Fibroblast of mammary gland (primary cell): ENCODE results near the gene ACKR2.

Source experiments
- DNase-seq: peaks from one replicate; pipeline ENCODE4 v3.0.0-alpha.2; 2010; ENCODE audit warnings: low read depth
- H3K4me3 ChIP-seq: 2 replicates; pipeline ENCODE4 v1.5.1; 2011; ENCODE audit warnings: low read depth, mild to moderate bottlenecking, low read length, moderate library complexity; ENCODE audit not compliant: control insufficient read depth
- CTCF ChIP-seq: conservative IDR thresholded peaks from 2 replicates; pipeline ENCODE4 v1.5.1; 2011; ENCODE audit warnings: low read depth, low read length, inconsistent platforms; ENCODE audit not compliant: control insufficient read depth, insufficient read depth

The ACKR2 gene

GRCh38 chr3:42884324-42884723 is 75.1 kb downstream of the ACKR2 start:
- DNase-seq: no peak
- TF ChIP-seq CTCF: no peak

DNA sequence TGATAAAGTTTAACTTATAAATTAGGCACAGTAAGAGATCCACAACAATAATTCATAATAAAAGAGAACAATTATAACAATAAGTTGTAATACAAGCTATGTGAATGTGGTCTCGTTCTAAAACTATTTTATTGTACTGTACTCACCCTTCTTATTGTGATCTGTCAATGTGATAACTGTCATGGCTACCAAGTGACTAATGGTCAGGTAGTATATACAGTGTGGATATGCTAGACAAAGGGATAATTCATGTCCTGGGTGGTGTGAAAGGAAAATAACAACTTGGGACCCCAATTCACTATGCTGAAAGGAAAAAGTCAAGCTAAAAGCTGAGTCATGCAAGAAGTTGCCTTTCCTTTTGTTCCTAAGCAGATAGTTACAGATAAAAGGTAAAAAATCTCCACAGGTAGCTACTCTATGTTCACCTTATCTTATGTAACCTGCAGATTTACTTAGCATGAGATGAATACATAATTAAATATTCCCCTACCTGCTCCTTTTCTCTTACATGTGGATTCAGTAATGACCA is 77.1 kb downstream of the ACKR2 start:
- TF ChIP-seq CTCF: no peak
- DNase-seq: no peak
- H3K4me3 ChIP-seq: no peak overlapping the region

More at GRCh38 chr3:42884324-42884723, 75.1 kb downstream of the ACKR2 start:
- H3K4me3 ChIP-seq: no peak overlapping the region

DNA sequence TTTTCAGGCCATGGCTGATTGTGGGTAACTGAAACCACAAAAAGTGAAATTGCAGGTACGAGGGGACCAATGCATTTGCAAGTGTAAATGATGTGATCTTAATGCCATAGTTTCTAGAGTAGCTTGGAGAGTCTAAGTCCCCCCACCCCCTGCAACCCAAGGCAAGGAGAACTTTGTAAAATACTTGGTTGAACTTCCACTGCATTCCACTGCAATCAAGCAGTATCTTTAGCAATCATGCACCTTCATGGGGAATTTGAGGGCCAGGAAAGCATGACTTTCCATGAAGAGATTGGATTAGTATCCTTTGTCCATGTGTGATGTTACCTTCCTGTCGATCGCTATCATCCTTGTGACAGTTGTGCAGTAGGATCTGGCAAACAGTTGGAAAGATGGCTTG is 77.8 kb downstream of the ACKR2 start:
- no peak for DNase-seq
- no peak overlapping the region for H3K4me3 ChIP-seq
- no peak for TF ChIP-seq CTCF

DNA sequence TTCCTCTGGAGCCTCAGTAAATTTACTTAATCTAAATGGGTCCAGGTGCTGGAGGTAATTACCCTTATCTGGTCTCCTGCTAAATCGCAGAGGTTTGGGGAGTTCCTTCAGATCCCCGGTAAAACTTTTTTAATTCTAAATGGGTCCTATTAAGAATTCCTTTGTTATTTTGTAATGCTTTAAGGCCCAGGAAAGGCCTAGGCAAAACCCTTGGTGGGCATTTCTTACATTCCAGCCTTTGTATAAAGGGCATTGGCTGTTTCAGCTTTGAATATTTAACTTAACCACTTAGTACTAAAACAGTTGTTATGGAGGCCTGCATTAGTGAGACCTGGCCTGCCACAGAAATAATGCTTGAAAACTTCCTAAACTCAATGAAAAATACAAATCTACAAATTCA is 81.8 kb downstream of the ACKR2 start:
- TF ChIP-seq CTCF: no peak

DNA sequence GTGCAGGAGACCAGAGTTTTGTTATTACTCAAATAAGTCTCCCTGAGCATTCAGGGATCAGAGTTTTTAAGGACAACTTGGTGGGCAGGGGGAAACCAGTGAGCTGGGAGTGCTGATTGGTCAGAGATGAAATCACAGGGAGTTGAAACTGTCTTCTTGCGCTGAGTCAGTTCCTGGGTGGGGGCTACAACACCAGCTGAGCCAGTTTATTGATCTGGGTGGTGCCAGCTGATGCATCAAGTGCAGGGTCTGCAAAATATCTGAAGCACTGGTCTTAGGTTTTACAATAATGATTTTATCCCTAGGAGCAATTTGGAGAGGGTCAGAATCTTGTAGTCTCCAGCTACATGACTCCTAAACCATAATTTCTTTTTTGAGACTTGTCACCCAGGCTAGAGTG is 82.9 kb downstream of the ACKR2 start:
- peak; percentile 39 for DNase-seq
- H3K4me3 ChIP-seq: no peak overlapping the region
- TF ChIP-seq CTCF: no peak

More for the DNA sequence above, 81.8 kb downstream of the ACKR2 start:
- no peak for DNase-seq
- H3K4me3 ChIP-seq: no peak overlapping the region

DNA sequence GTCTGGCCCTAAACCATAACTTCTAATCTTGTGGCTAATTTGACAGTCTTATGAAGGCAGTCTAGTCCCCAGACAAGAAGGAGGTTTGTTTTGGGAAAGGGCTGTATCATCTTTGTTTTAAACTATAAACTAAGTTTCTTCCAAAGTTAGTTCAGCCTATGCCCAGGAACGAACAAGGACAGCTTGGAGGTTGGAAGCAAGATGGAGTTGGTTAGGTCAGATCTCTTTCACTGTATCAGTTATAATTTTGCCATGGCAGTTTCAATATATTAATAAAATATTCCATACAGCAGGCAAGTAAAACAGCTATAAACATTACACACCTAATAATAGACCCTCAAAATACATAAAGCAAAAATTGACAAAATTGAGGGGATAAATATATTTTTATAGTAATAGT is 83.6 kb downstream of the ACKR2 start:
- no peak overlapping the region for H3K4me3 ChIP-seq
- TF ChIP-seq CTCF: no peak
- DNase-seq: no peak

- no peak for DNase-seq
- no peak for TF ChIP-seq CTCF
- H3K4me3 ChIP-seq: no peak overlapping the region
Measured at GRCh38 chr3:42894698-42895579, 85.7 kb downstream of the ACKR2 start.
